CD1c-positive myeloid dendritic cell (primary cell): ENCODE results near the gene KPTN.

ENCODE experiments used
- DNase-seq: peaks from one replicate; pipeline ENCODE4 v3.0.0-alpha.2; 2016; ENCODE audit errors: extremely low spot score

KPTN gene

GRCh38 chr19:47435196-47435595 is 48.8 kb downstream of the KPTN start:
- no peak for DNase-seq

GRCh38 chr19:47434088-47434487 is 49.9 kb downstream of the KPTN start:
- DNase-seq, result no peak

DNA sequence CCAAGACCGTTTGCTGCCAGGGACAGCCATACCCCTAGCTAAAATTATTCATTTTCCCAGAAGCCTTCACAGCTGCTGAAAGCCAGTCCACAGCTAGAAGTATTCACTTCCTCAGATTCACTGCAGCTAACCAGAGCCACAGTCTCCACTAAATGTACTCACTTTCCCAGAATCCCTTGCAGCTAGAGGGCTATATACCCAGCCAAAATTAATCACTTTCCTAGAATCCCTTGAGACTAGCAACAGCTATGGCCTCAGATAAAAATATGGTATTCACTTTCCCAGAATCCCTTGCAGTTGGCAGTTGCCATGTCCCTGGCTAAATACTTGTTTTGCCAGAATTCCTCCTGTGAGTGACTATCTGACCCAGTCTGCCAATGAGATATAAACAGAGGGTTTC is 50.9 kb downstream of the KPTN start:
- DNase-seq, result peak; percentile 63

- no peak for DNase-seq
These were observed 51.5 kb downstream of the KPTN start for GRCh38 chr19:47432499-47432898.

- no peak for DNase-seq
These were observed 51.9 kb downstream of the KPTN start for GRCh38 chr19:47432091-47432490.

DNA sequence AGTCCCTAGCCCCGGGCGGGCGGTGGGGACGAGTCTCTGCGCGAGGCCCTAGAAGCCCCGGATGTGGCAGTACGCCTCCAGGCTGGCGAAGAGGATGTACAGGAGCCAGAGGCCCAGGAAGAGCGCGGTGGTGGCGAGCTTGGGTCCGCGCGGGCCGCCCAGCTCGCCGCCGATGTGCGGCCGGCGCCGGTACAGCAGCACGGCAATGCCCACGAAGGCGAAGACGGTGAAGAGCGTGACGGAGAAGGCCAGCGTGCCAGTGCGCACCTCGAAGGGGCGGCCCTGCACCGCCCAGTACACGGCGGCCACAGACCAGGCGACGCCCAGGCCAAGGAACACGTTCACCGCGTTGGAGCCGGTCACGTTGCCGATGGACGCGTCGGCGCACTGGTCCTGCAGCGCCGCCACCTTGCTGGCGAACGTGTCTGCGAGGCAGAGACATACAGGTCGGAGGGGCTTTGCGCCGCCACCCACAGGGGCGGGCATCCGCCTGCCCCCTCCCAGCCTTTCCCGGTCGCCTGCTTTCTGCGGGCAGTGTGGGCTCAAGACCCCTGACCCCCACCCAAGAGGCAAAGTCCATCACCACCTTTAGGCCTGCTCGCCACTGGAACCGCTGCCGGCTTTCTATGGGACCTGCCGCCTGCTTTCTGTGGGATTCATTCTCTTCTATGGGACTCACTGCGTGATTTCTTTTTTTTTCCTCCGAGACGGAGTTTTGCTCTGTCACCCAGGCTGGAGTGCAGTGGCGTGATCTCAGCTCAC is 53.8 kb downstream of the KPTN start:
- DNase-seq, result peak; percentile 76

GRCh38 chr19:47429140-47429793 is 54.8 kb downstream of the KPTN start:
- no peak for DNase-seq

- DNase-seq, result peak; percentile 79
These were observed 55.7 kb downstream of the KPTN start for GRCh38 chr19:47428177-47428894.

DNA sequence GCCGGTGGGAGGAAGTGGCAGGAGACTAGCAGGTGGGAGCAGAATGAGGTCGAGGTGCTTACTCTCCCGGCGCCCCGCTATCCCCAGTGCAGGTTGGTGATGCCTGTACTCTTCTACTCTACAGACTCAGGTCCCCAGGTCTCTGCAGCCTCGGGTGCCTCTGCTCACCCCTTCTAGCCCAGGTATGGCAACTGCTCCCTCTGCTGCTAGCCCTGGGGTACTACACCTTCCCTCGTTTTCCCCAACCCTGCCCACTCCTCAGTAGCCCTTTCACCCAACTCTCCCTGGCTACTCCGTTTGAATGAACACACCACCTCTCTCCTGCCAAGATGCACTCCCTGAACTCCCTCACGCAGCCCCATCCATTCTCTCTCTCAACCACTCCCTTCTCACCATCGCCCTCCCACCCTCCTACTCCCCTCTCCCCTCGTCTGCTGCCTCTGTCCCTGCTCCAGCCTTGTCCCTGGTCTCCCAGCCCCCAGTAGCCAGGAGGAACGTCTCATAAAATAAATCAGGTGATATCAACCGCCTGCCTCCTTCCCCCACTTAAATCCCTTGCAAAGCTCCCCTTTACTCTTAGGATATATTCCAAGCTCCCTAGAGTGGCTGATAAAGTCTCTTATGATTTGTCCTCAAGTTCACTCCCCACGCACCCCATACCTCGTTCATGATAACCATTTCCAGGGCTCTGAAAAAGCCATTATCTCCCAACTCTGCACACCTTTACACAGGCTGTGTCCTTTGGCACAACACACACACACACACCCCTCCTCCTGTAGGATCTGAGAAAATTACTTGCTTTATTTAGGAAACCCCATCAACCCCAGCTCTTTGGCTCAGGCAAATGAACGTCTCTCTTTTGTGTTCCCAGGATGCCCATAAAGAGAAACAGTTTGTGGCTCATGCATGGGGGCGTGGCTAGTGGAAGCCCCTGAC is 56.5 kb downstream of the KPTN start:
- peak; percentile 64 for DNase-seq
